Liver (tissue), 9 donors: ENCODE data around the gene AKR1C8. TPM values are rescaled to one million over a fixed set of nuclear protein-coding genes. Genes with fewer than 3 reads are reported as not detected.

Experiments used
- DNase-seq: peaks from one replicate; pipeline ENCODE4 v3.0.0-alpha.2; 2017; ENCODE audit warnings: low spot score
- H3K27ac ChIP-seq, 2 donors: one replicate each; pipeline ENCODE4 v1.7.0; 2013; ENCODE audit warnings: inconsistent platforms in 2 of 2, low read length in 2 of 2, control low read depth in 1 of 2, low read depth in 1 of 2, mild to moderate bottlenecking in 1 of 2
- H3K27me3 ChIP-seq, 4 donors: one replicate each; pipeline versions ENCODE4 v1.6.1 to v1.7.0; 2013; ENCODE audit warnings: low read length in 3 of 4, inconsistent platforms in 1 of 4, mild to moderate bottlenecking in 1 of 4, moderate library complexity in 1 of 4; ENCODE audit not compliant: control insufficient read depth in 4 of 4, insufficient read depth in 4 of 4
- H3K36me3 ChIP-seq, 4 donors: one replicate each; pipeline versions ENCODE4 v1.6.1 to v1.7.0; 2013; ENCODE audit warnings: low read length in 3 of 4, mild to moderate bottlenecking in 3 of 4, low read depth in 1 of 4, moderate library complexity in 1 of 4; ENCODE audit not compliant: control insufficient read depth in 4 of 4, insufficient read depth in 3 of 4
- H3K4me1 ChIP-seq, 4 donors: one replicate each; pipeline versions ENCODE4 v1.6.1 to v1.7.0; 2013; ENCODE audit warnings: low read length in 3 of 4, mild to moderate bottlenecking in 3 of 4, moderate library complexity in 1 of 4; ENCODE audit not compliant: control insufficient read depth in 4 of 4, insufficient read depth in 4 of 4
- H3K4me3 ChIP-seq, 3 donors: one replicate each; pipeline versions ENCODE4 v1.6.1 to v1.7.0; 2013; ENCODE audit warnings: low read length in 3 of 3, control low read depth in 1 of 3, low read depth in 1 of 3, mild to moderate bottlenecking in 1 of 3
- H3K9ac ChIP-seq, 2 donors: one replicate each; pipeline ENCODE4 v1.7.0; 2013; ENCODE audit warnings: low read length in 2 of 2, mild to moderate bottlenecking in 2 of 2, moderate library complexity in 2 of 2, control low read depth in 1 of 2, low read depth in 1 of 2
- H3K9me3 ChIP-seq, 4 donors: one replicate each; pipeline versions ENCODE4 v1.6.1 to v1.7.0; 2013; ENCODE audit warnings: low read length in 3 of 4; ENCODE audit not compliant: control insufficient read depth in 4 of 4
- EGR1 ChIP-seq, 2 donors: IDR thresholded peaks; 2 replicates each; pipeline ENCODE4 v1.6.1; 2016 to 2018; ENCODE audit warnings: antibody characterized with exemption in 2 of 2, low read depth in 2 of 2
- FOXA1 ChIP-seq: IDR thresholded peaks from 2 replicates; pipeline ENCODE4 v1.6.1; 2016; ENCODE audit warnings: antibody characterized with exemption
- HNF4A ChIP-seq, 2 donors: conservative IDR thresholded peaks; 2 replicates each; pipeline ENCODE4 v1.6.1; 2016; ENCODE audit warnings: antibody characterized with exemption in 2 of 2, mild to moderate bottlenecking in 2 of 2
- HNF4G ChIP-seq: IDR thresholded peaks from 2 replicates; pipeline ENCODE4 v1.6.1; 2016; ENCODE audit warnings: antibody characterized with exemption
- MAX ChIP-seq: IDR thresholded peaks from 2 replicates; pipeline ENCODE4 v1.6.1; 2016; ENCODE audit warnings: antibody characterized with exemption
- NR2F2 ChIP-seq: IDR thresholded peaks from 2 replicates; pipeline ENCODE4 v1.6.1; 2016; ENCODE audit warnings: antibody characterized with exemption
- RAD21 ChIP-seq, 2 donors: IDR thresholded peaks; 2 replicates each; pipeline ENCODE4 v1.6.1; 2016; ENCODE audit warnings: antibody characterized with exemption in 2 of 2, mild to moderate bottlenecking in 2 of 2
- REST ChIP-seq: IDR thresholded peaks from 2 replicates; pipeline ENCODE4 v1.6.1; 2016; ENCODE audit warnings: antibody characterized with exemption, mild to moderate bottlenecking
- RXRA ChIP-seq, 2 donors: IDR thresholded peaks; 2 replicates each; pipeline ENCODE4 v1.6.1; 2017 to 2018; ENCODE audit warnings: antibody characterized with exemption in 2 of 2, mild to moderate bottlenecking in 1 of 2
- SP1 ChIP-seq: IDR thresholded peaks from 2 replicates; pipeline ENCODE4 v1.6.1; 2018; ENCODE audit warnings: antibody characterized with exemption, mild to moderate bottlenecking
- TAF1 ChIP-seq: conservative IDR thresholded peaks from 2 replicates; pipeline ENCODE4 v1.6.1; 2016; ENCODE audit warnings: antibody characterized with exemption, mild to moderate bottlenecking
- YY1 ChIP-seq: IDR thresholded peaks from 2 replicates; pipeline ENCODE4 v1.6.1; 2016; ENCODE audit warnings: antibody characterized with exemption, mild to moderate bottlenecking
- WGBS: extraction: QIAGEN DNeasy Blood & Tissue Kit; methylation state at CpG from one replicate; pipeline ENCODE4 v1.1.7; 2013; 5-methylcytosine and 5-hydroxymethylcytosine counted together
- polyA plus RNA-seq, 2 donors: library from polyadenylated mRNA; stranded (reverse) in 1 of 2; unstranded in 1 of 2; fragments of 200-250 nt in 1 of 2; fragments of >200 nt in 1 of 2; fragmentation: Nextera tagmentation in 1 of 2; extraction: Ambion mirVana in 1 of 2; gene quantifications; one replicate each; pipeline versions ENCODE4 v1.2.1 to v1.2.3, GENCODE V29; 2013 to 2015
- total RNA-seq, 2 donors: library from RNA; depleted of rRNA; stranded (reverse); fragments of >200 nt; gene quantifications; one replicate each; pipeline ENCODE4 v1.2.3, GENCODE V29; 2014
- TF ChIP-seq, protein P1 (sequence below): IDR thresholded peaks from 2 replicates; pipeline ENCODE4 v1.6.1; 2016; ENCODE audit warnings: antibody characterized with exemption
- TF ChIP-seq, protein P2 (sequence below): fragments of 150-350 bp; IDR thresholded peaks from 2 replicates; pipeline ENCODE4 v1.5.1; 2017; ENCODE audit warnings: improper control_type of control experiment, low read depth, low read length; ENCODE audit not compliant: missing input control
- donor health status: healthy.
- donor health status: healthy.
- donor health status: healthy.
- donor health status: healthy.
- donor health status: healthy.

The AKR1C8 gene
- total and polyA plus RNA-seq, 4 donors, result 2.5 to 28.5 (median 19.2) TPM; not detected in 1

DNA sequence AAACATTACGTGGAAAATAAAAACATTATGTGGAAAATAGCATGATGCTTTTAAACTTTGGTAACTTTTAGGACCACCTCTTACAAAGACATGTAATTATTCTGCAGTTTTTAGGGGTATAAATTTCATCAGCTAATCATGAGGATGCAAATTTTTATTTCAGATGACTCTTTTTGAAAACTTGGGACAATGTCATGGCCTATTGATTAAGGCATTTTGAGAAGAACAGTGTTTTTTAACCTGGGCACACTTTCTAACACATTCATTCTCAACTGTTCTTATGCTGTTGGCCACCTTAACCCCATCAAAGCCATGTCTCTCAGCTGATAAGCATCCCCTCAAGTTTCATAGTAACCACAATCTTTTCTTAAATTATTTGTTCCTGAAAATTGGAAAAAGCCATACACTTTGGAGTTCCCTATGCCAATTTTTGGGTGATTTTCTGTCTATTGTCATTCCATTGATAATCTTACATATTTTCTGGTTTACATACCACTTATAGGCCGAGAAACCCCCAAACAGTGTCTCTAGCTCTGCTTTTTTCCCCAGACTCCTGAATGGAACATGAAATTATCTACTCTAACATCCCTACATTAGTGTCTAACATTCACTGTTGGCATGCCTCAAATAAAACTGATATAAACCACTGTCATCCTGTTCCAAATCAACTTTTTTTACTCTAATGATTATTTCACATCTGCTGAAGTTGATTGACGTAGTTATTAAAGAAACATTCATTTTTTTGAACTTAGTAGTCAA lies 76.1 kb downstream of the AKR1C8 start:
- H3K27ac ChIP-seq, result no peak overlapping the region
- TF ChIP-seq SP1, result no peak
- no peak for TF ChIP-seq EGR1 (IDR thresholded peaks at IDR 0.05; ENCODE audit: low read depth in 2 of 2)
- no peak for TF ChIP-seq RAD21 (IDR thresholded peaks at IDR 0.05)
- TF ChIP-seq HNF4A (conservative IDR thresholded peaks at IDR 0.05), result no peak
- TF ChIP-seq MAX, result no peak
- no peak for TF ChIP-seq RXRA (IDR thresholded peaks at IDR 0.05)
- no peak for TF ChIP-seq FOXA1
- no peak for TF ChIP-seq YY1
- TF ChIP-seq TAF1, result no peak
- no peak for TF ChIP-seq NR2F2
- TF ChIP-seq REST, result no peak
- TF ChIP-seq, protein P1, sequence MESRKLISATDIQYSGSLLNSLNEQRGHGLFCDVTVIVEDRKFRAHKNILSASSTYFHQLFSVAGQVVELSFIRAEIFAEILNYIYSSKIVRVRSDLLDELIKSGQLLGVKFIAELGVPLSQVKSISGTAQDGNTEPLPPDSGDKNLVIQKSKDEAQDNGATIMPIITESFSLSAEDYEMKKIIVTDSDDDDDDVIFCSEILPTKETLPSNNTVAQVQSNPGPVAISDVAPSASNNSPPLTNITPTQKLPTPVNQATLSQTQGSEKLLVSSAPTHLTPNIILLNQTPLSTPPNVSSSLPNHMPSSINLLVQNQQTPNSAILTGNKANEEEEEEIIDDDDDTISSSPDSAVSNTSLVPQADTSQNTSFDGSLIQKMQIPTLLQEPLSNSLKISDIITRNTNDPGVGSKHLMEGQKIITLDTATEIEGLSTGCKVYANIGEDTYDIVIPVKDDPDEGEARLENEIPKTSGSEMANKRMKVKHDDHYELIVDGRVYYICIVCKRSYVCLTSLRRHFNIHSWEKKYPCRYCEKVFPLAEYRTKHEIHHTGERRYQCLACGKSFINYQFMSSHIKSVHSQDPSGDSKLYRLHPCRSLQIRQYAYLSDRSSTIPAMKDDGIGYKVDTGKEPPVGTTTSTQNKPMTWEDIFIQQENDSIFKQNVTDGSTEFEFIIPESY, result no peak
- TF ChIP-seq, protein P2, sequence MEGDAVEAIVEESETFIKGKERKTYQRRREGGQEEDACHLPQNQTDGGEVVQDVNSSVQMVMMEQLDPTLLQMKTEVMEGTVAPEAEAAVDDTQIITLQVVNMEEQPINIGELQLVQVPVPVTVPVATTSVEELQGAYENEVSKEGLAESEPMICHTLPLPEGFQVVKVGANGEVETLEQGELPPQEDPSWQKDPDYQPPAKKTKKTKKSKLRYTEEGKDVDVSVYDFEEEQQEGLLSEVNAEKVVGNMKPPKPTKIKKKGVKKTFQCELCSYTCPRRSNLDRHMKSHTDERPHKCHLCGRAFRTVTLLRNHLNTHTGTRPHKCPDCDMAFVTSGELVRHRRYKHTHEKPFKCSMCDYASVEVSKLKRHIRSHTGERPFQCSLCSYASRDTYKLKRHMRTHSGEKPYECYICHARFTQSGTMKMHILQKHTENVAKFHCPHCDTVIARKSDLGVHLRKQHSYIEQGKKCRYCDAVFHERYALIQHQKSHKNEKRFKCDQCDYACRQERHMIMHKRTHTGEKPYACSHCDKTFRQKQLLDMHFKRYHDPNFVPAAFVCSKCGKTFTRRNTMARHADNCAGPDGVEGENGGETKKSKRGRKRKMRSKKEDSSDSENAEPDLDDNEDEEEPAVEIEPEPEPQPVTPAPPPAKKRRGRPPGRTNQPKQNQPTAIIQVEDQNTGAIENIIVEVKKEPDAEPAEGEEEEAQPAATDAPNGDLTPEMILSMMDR, result no peak
- no peak for TF ChIP-seq HNF4G
- no peak overlapping the region for H3K9ac ChIP-seq
- WGBS, result 31% methylated on average over 3 of the region's 3 CpGs
- H3K27me3 ChIP-seq, result no peaks in the 10 kb centered on the region
- no peak for DNase-seq
- peaks cover 7 to 37% (median 17%) of the 10 kb centered on the region in 4 donors for H3K36me3 ChIP-seq
- peaks cover 0 to 10% (median 0%) of the 10 kb centered on the region in 4 donors for H3K4me1 ChIP-seq
- no peak overlapping the region for H3K4me3 ChIP-seq
- no peaks in the 10 kb centered on the region for H3K9me3 ChIP-seq
